HG03457 (cell line): ENCODE results near the gene AHSP.
"Not testable (repeated sequence)": the region's sequence is repeated elsewhere in the genome, so short reads cannot be mapped to it uniquely, and the experiment has no call there.

Experiments used
- ATAC-seq: cut with Tn5 transposase; IDR thresholded peaks from one replicate; pipeline ENCODE4 v1.9.1; 2021; ENCODE audit warnings: moderate number of reproducible peaks; ENCODE audit not compliant: unreplicated experiment

Gene AHSP

GRCh38 chr16:31529937-31530312 is 2.2 kb downstream of the AHSP start:
- ATAC-seq, result no peak

- no peak for ATAC-seq
Observed at GRCh38 chr16:31530405-31530804, 2.7 kb downstream of the AHSP start.

- no peak for ATAC-seq
Observed at GRCh38 chr16:31531096-31531495, 3.4 kb downstream of the AHSP start.

DNA sequence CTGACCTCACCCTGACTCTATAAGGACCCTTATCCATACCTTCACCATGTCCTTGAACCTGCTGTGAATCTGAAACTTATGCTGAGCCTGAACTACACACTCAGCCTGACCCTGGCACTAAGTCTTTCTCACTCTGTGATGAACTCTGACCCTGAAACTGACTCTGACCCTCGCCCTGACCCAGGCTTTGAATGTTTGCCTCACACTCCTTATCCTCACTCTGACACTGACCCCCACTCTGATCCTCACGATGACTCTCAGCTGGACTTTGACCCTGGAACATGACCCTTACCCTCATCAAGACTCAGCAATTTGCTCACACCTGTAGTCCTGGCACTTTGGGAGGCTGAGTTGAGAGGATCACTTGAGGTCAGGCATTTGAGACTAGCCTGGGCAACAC is 4.4 kb downstream of the AHSP start:
- no peak for ATAC-seq

GRCh38 chr16:31532896-31533295 is 5.2 kb downstream of the AHSP start:
- ATAC-seq, result no peak

- ATAC-seq, result no peak
Observed at GRCh38 chr16:31535737-31536136, 8.0 kb downstream of the AHSP start.

- no peak for ATAC-seq
Observed at GRCh38 chr16:31536804-31537361, 9.2 kb downstream of the AHSP start.

GRCh38 chr16:31537362-31538242 is 9.9 kb downstream of the AHSP start:
- no peak for ATAC-seq

GRCh38 chr16:31538243-31538598 is 10.5 kb downstream of the AHSP start:
- ATAC-seq, result not testable (repeated sequence)

GRCh38 chr16:31539762-31540161 is 12.1 kb downstream of the AHSP start:
- not testable (repeated sequence) for ATAC-seq

DNA sequence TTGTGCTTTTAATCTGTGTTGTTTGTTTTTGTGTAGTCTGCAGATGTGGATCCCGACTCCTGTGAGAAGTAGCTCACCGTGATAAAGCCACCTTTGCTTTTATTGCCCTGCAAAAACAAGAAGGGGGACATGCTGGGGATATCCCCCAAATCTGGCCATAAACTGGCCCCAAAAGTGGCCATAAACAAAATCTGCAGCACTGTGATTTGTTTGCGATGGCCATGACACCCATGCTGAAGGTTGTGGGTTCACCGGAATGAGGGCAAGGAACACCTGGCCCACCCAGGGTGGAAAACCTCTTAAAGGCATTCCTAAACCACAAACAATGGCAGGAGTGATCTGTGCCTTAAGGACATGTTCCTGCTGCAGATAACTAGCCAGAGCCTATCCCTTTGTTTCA is 15.1 kb downstream of the AHSP start:
- ATAC-seq, result no peak

DNA sequence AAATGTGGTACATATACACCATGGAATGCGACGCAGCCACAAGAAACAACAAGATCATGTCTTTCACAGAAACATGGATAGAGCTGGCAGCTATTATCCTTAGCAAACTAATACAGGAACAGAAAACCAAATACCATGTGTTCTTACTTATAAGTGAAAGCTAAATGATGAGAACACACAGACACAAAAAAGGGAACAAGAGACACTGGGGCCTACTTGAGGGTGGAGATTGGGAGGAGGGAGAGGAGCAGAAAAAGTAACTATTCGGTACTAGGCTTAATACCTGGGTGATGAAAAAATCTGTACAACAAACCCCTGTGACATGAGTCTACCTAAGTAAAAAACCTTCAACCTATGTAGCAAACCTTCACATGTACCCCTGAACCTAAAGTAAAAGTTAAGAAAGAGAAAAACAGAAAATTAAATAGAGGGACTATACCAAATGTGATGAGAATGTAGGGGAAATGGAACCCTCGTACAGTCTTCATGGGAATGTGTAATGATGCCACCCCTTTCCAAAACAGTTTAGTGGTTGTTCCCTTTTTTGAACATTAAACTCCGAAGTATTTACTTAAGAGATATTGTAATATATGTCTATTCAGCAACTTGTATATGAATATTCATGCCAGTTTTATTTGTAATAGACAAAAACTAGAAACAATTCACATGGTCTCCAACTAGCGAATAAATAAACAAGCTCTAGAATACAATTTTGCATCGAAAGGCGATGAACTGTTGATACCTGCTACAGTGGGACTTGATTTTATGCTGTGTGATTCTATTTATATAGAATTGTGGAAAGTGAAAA is 33.9 kb downstream of the AHSP start:
- ATAC-seq, result no peak

DNA sequence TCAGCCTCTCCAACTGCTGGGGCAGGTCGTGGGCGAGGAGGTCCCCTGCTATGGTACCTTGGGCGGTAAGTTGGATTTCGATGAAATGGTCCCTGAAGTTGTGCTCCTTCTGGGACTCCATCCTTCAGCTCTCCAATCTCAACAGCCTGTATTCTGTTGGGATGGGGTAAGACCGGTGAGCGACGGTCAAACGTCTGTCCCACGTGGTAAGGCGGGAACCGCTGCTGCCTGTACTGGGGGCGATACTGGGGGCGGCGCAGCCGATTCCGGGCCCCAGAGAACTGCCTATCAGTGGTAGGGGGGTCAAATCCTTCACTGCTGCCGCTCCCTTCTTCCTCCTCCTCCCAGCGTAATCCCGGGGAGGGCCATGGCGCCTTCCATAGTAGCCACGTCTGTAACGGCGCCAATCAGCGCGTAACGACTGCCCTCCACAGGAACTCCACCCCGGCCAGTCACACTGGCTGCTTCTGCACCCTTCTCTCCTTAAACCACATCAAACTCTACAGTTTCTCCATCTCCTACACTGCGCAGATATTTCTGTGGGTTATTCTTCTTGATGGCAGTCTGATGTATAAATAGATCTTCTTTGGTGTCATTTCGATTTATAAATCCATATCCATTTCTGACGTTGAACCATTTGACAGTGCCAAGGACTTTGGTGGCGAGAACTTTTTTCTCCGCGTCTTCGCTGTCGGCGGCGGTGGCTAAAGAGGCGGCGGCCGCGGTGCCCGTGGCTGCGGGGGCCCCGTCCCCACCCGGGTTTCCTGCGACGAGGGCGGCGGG is 41.1 kb downstream of the AHSP start:
- ATAC-seq, result no peak

GRCh38 chr16:31569360-31569717 is 41.6 kb downstream of the AHSP start:
- ATAC-seq, result no peak

GRCh38 chr16:31572821-31573220 is 45.1 kb downstream of the AHSP start:
- ATAC-seq, result no peak

GRCh38 chr16:31574159-31574558 is 46.5 kb downstream of the AHSP start:
- ATAC-seq, result not testable (repeated sequence)

GRCh38 chr16:31577411-31577810 is 49.7 kb downstream of the AHSP start:
- ATAC-seq, result no peak
